Gastrocnemius medialis (tissue), 4 donors: ENCODE measurements around the gene CDK14. TPM values are rescaled to one million over a fixed set of nuclear protein-coding genes. Genes with fewer than 3 reads are reported as not detected.
"Not testable (repeated sequence)": the region's sequence is repeated elsewhere in the genome, so short reads cannot be mapped to it uniquely, and the experiment has no call there.

Source experiments
- ATAC-seq, 2 donors: fragments of 150-250 bp; one replicate each; pipeline ENCODE4 v1.9.1; 2016
- DNase-seq, 2 donors: peaks; one replicate each; pipeline ENCODE4 v3.0.0-alpha.2; 2019
- H3K27ac ChIP-seq, 4 donors: fragments of 200-600 bp; sonication (generic); 1 replicate in 1 of 4; 2 replicates in 3 of 4; pipeline ENCODE4 v1.5.1; 2016 to 2018; ENCODE audit warnings: mild to moderate bottlenecking in 2 of 4, moderate library complexity in 1 of 4
- H3K27me3 ChIP-seq, 3 donors: fragments of 200-600 bp; sonication (generic) in 2 of 3; 1 replicate in 1 of 3; 2 replicates in 2 of 3; pipeline versions ENCODE4 v1.5.1 to v1.6.0; 2016 to 2019; ENCODE audit warnings: mild to moderate bottlenecking in 1 of 3, moderate library complexity in 1 of 3
- H3K36me3 ChIP-seq, 2 donors: fragments of 200-600 bp; sonication (generic) in 1 of 2; one replicate each; pipeline ENCODE4 v1.5.1; 2017 to 2018
- H3K4me1 ChIP-seq, 2 donors: fragments of 200-600 bp; sonication (generic) in 1 of 2; one replicate each; pipeline ENCODE4 v1.5.1; 2016 to 2017; ENCODE audit warnings: mild to moderate bottlenecking in 2 of 2
- H3K4me3 ChIP-seq, 4 donors: fragments of 200-600 bp; sonication (generic) in 3 of 4; 1 replicate in 1 of 4; 2 replicates in 3 of 4; pipeline ENCODE4 v1.5.1; 2016 to 2019; ENCODE audit warnings: mild to moderate bottlenecking in 2 of 4
- H3K9me3 ChIP-seq, 3 donors: fragments of 200-600 bp; sonication (generic) in 2 of 3; 1 replicate in 1 of 3; 2 replicates in 2 of 3; pipeline ENCODE4 v1.5.1; 2016 to 2019
- CTCF ChIP-seq, 5 experiments: fragments of 450-650 bp in 3 of 5; fragments of 200-600 bp in 2 of 5; sonication (generic) in 2 of 5; IDR thresholded peaks in 4 of 5; conservative IDR thresholded peaks in 1 of 5; 1 replicate in 4 of 5; 2 replicates in 1 of 5; pipeline ENCODE4 v1.5.1; 2016 to 2019; ENCODE audit warnings: antibody characterized with exemption in 5 of 5, mild to moderate bottlenecking in 3 of 5, moderate library complexity in 3 of 5
- POLR2A ChIP-seq, 2 donors: fragments of 450-650 bp; IDR thresholded peaks; one replicate each; pipeline ENCODE4 v1.6.1; 2017; ENCODE audit warnings: antibody characterized with exemption in 2 of 2, mild to moderate bottlenecking in 2 of 2, moderate library complexity in 2 of 2
- in situ Hi-C, 4 donors: fragments of 200-750 bp; cut with MboI; loops; one replicate each; pipeline versions ENCODE4 v1.15.0 to v1.8.0; 2017; ENCODE audit warnings: low sequenced_read_pairs in 4 of 4
- intact Hi-C: fragments of 100-400 bp; cut with DNase I; formaldehyde crosslinking; loops from one replicate; pipeline ENCODE4 v1.15.1; 2023; ENCODE audit warnings: low total_unique reads
- total RNA-seq, 4 donors: library from RNA; depleted of rRNA; stranded (reverse); fragments of >200 nt; gene quantifications; one replicate each; pipeline versions ENCODE4 v1.1.0 to v1.2.3, GENCODE V29; 2016

CDK14 gene
- total RNA-seq, 4 donors from 2014 or later, result 3.9 to 8.6 (median 7.3) TPM

GRCh38 chr7:90755041-90755440 lies 158.9 kb downstream of the CDK14 start:
- H3K27me3 ChIP-seq, result no peaks in the 10 kb centered on the region
- H3K36me3 ChIP-seq, result no peaks in the 10 kb centered on the region
- in situ Hi-C loops (no loop called here), intact Hi-C loops (no loop called here)
- no peak overlapping the region for H3K27ac ChIP-seq
- TF ChIP-seq POLR2A (IDR thresholded peaks at IDR 0.05) (no peak), CTCF (IDR thresholded peaks at IDR 0.05 in 4 of 5, conservative IDR thresholded peaks at IDR 0.05 in 1 of 5) (no peak)
- ATAC-seq, result no peak
- no peak overlapping the region for H3K4me3 ChIP-seq
- H3K9me3 ChIP-seq, result no peaks in the 10 kb centered on the region
- no peak for DNase-seq
- H3K4me1 ChIP-seq, result peaks cover 0 to 3% of the 10 kb centered on the region in 2 donors

- in situ Hi-C loops, result no loop called here
- H3K9me3 ChIP-seq, result no peaks in the 10 kb centered on the region
- no peaks in the 10 kb centered on the region for H3K27me3 ChIP-seq
- intact Hi-C loops, result no loop called here
- H3K27ac ChIP-seq, result no peak overlapping the region
- DNase-seq, result no peak
- ATAC-seq, result no peak
- peaks cover 0 to 3% of the 10 kb centered on the region in 2 donors for H3K4me1 ChIP-seq
- H3K36me3 ChIP-seq, result no peaks in the 10 kb centered on the region
- H3K4me3 ChIP-seq, result no peak overlapping the region
- no peak for TF ChIP-seq CTCF (IDR thresholded peaks at IDR 0.05 in 4 of 5, conservative IDR thresholded peaks at IDR 0.05 in 1 of 5)
- no peak for TF ChIP-seq POLR2A (IDR thresholded peaks at IDR 0.05)
Observed at GRCh38 chr7:90756366-90756765, 160.2 kb downstream of the CDK14 start.

- H3K4me1 ChIP-seq, H3K27ac ChIP-seq, H3K9me3 ChIP-seq, H3K4me3 ChIP-seq, H3K36me3 ChIP-seq, ATAC-seq, in situ Hi-C loops, intact Hi-C loops, H3K27me3 ChIP-seq, DNase-seq: not testable (repeated sequence)
Observed at GRCh38 chr7:90757565-90757950, 161.4 kb downstream of the CDK14 start.

- Histone ChIP-seq H3K4me1 (peaks cover 0 to 3% of the 10 kb centered on the region in 2 donors), H3K36me3 (no peaks in the 10 kb centered on the region), H3K27ac (no peak overlapping the region), H3K9me3 (no peaks in the 10 kb centered on the region), H3K4me3 (no peak overlapping the region), H3K27me3 (no peaks in the 10 kb centered on the region)
- intact Hi-C loops (no loop called here), in situ Hi-C loops (no loop called here)
- no peak for ATAC-seq
- TF ChIP-seq POLR2A (IDR thresholded peaks at IDR 0.05) (no peak), CTCF (IDR thresholded peaks at IDR 0.05 in 4 of 5, conservative IDR thresholded peaks at IDR 0.05 in 1 of 5) (no peak)
- DNase-seq, result no peak
Observed at GRCh38 chr7:90758933-90759562, 162.9 kb downstream of the CDK14 start.

- Histone ChIP-seq H3K36me3 (no peaks in the 10 kb centered on the region), H3K4me1 (peaks cover 0 to 3% of the 10 kb centered on the region in 2 donors), H3K27me3 (no peaks in the 10 kb centered on the region), H3K4me3 (no peak overlapping the region), H3K9me3 (no peaks in the 10 kb centered on the region), H3K27ac (no peak overlapping the region)
- intact Hi-C loops (no loop called here), in situ Hi-C loops (no loop called here)
- TF ChIP-seq POLR2A (IDR thresholded peaks at IDR 0.05) (no peak), CTCF (IDR thresholded peaks at IDR 0.05 in 4 of 5, conservative IDR thresholded peaks at IDR 0.05 in 1 of 5) (no peak)
- ATAC-seq, result no peak
- no peak for DNase-seq
Observed at GRCh38 chr7:90759710-90760109, 163.6 kb downstream of the CDK14 start.
